Hematopoietic multipotent progenitor cell treated with erythropoietin and hydrocortisone succinate and interleukin-3 and kit ligand, for 6 days (in vitro differentiated cells): ENCODE data around the gene ATF7IP2.

Source experiments
- DNase-seq: peaks from one replicate; pipeline ENCODE4 v3.0.0-alpha.2; 2015

ATF7IP2 gene

GRCh38 chr16:10518479-10519041 lies 132.7 kb downstream of the ATF7IP2 start:
- no peak for DNase-seq

GRCh38 chr16:10519297-10519696 lies 133.4 kb downstream of the ATF7IP2 start:
- no peak for DNase-seq

DNA sequence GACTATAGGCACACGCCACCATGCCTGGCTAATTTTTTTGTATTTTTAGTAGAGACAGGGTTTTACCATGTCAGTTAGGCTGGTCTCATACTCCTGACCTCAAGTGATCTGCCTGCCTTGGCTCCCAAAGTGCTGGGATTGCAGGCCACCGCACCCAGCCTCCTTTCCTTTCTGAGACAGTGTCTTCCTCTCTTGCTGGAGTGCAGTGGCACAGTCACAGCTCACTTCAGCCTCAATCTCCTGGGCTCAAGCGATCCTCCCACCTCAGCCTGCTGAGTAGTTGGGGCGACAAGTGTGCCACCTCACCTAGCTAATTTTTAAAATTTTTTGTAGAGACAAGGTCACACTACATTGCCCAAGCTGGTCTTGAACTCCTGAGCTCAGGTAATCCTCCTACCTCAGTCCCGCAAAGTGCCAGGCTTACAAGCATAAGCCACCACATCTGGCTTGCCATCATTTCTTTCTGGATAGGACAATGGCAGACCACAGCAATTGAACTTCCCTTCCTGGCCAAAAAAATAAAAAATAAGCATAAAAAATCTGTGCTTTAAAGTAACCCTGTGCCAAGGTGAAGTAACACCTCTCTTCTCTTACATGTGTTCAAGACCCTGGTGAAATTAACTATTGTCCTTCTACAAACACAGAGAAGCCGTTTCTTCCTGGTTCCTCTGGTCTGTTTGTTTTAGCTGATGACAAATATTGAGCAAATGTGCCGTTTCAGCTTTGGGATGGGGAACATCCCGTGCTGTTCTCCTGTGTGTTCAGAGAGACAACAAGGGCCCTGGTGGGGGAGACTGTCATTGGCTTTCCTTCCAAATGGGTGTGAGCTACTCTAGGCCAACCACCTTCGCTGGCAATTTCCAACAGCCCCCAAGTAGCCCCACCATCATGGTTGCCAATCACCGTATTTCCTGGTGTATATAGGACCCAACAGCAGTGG lies 134.3 kb downstream of the ATF7IP2 start:
- DNase-seq: no peak

- DNase-seq: no peak
Measured at GRCh38 chr16:10520869-10521578, 135.2 kb downstream of the ATF7IP2 start.

DNA sequence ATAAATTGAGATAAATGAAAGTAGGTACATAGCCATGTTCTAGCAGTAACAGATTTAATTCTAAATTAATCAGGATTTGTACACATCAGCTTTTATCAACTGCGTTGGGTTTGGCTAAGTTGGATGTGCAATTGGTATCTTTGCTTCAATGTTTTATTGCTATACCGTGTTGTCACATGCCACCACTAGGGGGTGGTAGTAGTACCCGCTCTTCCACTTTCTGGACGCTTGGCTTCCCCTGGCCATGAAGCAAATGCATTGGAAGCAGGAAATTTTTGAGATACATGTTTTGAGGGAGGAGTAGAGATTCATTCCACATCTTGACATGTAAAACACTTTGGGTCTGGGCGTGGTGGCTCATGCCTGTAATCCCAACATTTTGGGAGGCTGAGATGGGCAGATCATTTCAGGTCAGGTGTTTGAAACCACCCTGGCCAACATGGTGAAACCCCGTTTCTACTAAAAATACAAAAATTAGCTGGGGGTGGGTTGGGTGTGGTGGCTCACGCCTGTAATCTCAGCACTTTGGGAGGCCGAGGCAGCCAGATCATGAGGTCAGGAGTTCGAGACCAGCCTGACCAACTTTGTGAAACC lies 135.9 kb downstream of the ATF7IP2 start:
- peak; percentile 84 for DNase-seq

DNA sequence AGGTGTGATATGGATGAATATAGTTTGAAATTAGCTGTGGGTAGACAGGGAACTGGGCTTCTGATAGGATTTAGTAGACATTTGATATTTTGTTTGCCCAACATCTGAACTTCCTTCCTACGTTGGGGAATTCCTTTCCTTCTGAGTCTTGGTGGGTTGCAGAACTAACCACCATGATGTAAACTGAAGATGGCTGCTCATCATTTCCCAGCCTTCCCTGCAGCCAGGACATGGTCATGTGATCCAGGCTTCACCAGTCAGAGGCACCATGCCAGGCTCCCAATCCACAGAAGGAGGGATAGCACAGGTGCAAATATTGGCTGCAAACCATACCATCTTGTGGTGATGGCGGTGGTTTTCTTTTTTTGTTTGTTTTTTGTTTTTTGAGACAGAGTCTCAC lies 137.1 kb downstream of the ATF7IP2 start:
- DNase-seq: no peak

GRCh38 chr16:10525214-10525825 lies 139.5 kb downstream of the ATF7IP2 start:
- DNase-seq: no peak

GRCh38 chr16:10526962-10527361 lies 141.1 kb downstream of the ATF7IP2 start:
- no peak for DNase-seq

- DNase-seq: no peak
Measured at GRCh38 chr16:10528635-10529034, 142.8 kb downstream of the ATF7IP2 start.

DNA sequence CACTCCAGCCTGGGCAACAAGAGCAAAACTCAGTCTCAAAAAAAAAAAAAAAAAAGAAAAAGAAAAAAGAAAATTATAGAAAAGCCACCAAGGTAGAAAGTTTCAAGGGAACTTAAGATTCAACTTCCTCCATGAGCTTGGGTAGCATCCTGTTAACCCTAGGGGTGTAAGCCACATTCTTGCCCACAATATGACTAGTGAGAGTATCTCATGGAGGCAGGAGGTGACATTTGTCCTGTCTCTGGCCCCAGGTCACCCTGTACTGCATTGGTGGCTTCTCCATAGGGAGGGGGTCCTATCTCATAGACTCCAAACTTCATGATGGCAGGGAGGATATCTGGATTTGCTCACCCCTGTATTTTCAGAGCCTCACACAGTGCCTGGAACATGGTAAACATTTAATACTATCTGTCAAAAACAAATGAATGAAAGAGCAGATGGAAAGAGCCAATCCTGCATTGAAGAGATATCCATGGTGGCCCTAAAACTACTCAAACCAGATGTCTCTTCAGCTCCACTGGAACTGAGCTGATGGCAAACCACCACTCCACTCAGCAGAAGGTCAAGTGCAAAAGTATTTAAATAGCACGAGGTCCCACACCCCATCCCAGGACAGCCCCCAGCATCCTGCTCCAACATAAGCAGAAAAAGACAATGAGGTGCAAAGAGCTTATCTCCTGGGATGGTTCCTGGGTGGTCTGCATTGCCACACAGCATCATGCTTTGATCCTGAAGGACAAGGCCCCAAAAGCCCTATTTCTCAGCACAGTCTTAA lies 144.2 kb downstream of the ATF7IP2 start:
- no peak for DNase-seq

DNA sequence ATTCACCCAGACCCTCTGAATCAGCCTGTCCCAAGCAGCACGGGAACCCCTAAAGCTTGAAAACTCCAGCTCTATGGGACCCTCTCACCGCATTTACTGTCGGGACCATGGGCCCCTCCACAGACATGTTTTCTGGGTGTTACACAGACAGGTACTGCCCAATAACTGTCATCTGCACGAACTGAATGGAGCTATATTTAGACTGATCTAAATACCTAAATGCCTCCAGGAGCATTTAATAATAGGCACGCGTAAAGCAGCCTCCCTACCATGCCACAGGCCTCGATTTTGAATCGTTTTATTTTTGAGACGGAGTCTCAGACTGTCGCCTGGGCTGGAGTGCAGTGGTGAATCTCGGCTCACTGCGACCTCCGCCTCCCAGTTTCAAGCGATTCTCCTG lies 144.8 kb downstream of the ATF7IP2 start:
- no peak for DNase-seq

DNA sequence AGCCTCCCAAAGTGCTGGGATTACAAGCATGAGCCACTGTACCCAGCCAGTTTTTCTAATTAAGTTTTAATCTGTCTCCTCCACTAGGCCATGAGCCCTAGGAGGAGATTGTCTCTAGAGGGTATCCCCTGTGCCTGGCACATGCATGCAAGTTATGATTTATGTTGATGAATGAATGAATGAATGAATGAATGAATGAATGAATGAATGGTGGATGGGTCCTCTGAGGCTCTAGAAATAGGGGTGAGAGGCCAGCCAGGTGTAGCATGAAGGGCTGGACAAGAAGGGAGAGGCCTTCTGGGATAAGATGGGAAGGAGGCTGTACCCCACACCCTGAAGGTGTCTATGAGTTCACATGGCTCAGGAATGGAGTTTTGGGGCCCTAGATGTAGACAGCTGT lies 145.7 kb downstream of the ATF7IP2 start:
- no peak for DNase-seq
